NT2/D1 (cell line): ENCODE results near the gene PSRC1.

Source experiments
- DNase-seq: peaks from one replicate; pipeline ENCODE4 v3.0.0-alpha.2; 2011; ENCODE audit warnings: low read depth, low spot score
- H3K27me3 ChIP-seq: 2 replicates; pipeline ENCODE4 v1.6.0; 2011; ENCODE audit warnings: mild to moderate bottlenecking; ENCODE audit not compliant: insufficient read length, insufficient read depth
- H3K36me3 ChIP-seq: 2 replicates; pipeline ENCODE4 v1.6.1; 2011; ENCODE audit warnings: mild to moderate bottlenecking, low read length, mixed read lengths; ENCODE audit not compliant: insufficient read depth, insufficient read length
- H3K4me1 ChIP-seq: 2 replicates; pipeline ENCODE4 v1.5.1; 2011; ENCODE audit not compliant: insufficient read depth, insufficient read length
- H3K4me3 ChIP-seq: 2 replicates; pipeline ENCODE4 v1.5.1; 2011; ENCODE audit warnings: low read depth; ENCODE audit not compliant: insufficient read length
- H3K9ac ChIP-seq: 2 replicates; pipeline ENCODE4 v1.6.0; 2011; ENCODE audit warnings: low read depth; ENCODE audit not compliant: insufficient read length
- H3K9me3 ChIP-seq: 2 replicates; pipeline ENCODE4 v1.5.1; 2011; ENCODE audit warnings: mild to moderate bottlenecking, low read length; ENCODE audit not compliant: insufficient read depth
- SUZ12 ChIP-seq: IDR thresholded peaks from 2 replicates; pipeline ENCODE4 v1.6.1; 2011; ENCODE audit not compliant: insufficient read length, insufficient read depth; ENCODE audit errors: extremely low read depth
- YY1 ChIP-seq: IDR thresholded peaks from 2 replicates; pipeline ENCODE4 v1.6.1; 2011; ENCODE audit not compliant: insufficient read length, insufficient read depth
- ZNF274 ChIP-seq: IDR thresholded peaks from 2 replicates; pipeline ENCODE4 v1.6.1; 2011; ENCODE audit warnings: mild to moderate bottlenecking, low read depth, low read length

PSRC1 gene

GRCh38 chr1:109282952-109283747 lies at the start of gene PSRC1:
Gene PSRC1 (minus strand): TSS chr1:109283145.
- peak; percentile 96 for DNase-seq
- Histone ChIP-seq H3K27me3 (no peaks in the 10 kb centered on the region), H3K4me3 (peak within 1 kb of the TSS; percentile 83), H3K4me1 (peaks cover 9% of the 10 kb centered on the region), H3K9ac (peak within 1 kb of the TSS; percentile 69), H3K36me3 (peaks cover 34% of the 10 kb centered on the region), H3K9me3 (no peaks in the 10 kb centered on the region)
- TF ChIP-seq ZNF274, result no peak
- no peak for TF ChIP-seq YY1
- no peak for TF ChIP-seq SUZ12

DNA sequence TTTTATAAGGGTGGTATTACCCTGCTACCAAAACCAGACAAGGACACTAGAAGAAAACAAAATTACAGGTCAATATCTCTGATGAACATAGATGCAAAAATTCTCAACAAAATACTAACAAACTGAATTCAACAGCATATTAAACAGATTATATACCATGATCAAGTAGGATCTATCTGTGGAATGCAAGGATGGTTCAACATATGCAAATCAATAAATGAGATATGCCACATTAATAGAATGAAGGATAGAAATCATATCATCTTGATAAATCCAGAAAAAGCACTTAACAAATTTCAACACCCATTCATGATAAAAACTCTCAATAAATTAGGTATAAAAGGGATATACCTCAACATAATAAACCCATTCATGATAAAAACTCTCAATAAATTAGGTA lies 48.2 kb upstream of the PSRC1 start:
- Histone ChIP-seq H3K27me3 (no peaks in the 10 kb centered on the region), H3K36me3 (peaks cover 32% of the 10 kb centered on the region), H3K4me1 (no peaks in the 10 kb centered on the region), H3K4me3 (no peak overlapping the region), H3K9ac (no peak overlapping the region), H3K9me3 (peaks cover 19% of the 10 kb centered on the region)
- no peak for TF ChIP-seq SUZ12
- TF ChIP-seq YY1, result no peak
- no peak for TF ChIP-seq ZNF274
- DNase-seq, result no peak

- TF ChIP-seq ZNF274, result no peak
- TF ChIP-seq SUZ12, result no peak
- no peak for TF ChIP-seq YY1
- no peak overlapping the region for H3K9ac ChIP-seq
- H3K9me3 ChIP-seq, result peaks cover 16% of the 10 kb centered on the region
- no peak overlapping the region for H3K4me3 ChIP-seq
- H3K27me3 ChIP-seq, result no peaks in the 10 kb centered on the region
- H3K36me3 ChIP-seq, result peaks cover 41% of the 10 kb centered on the region
- no peak for DNase-seq
- H3K4me1 ChIP-seq, result no peaks in the 10 kb centered on the region
These were observed 44.3 kb upstream of the PSRC1 start for GRCh38 chr1:109327285-109327684.

DNA sequence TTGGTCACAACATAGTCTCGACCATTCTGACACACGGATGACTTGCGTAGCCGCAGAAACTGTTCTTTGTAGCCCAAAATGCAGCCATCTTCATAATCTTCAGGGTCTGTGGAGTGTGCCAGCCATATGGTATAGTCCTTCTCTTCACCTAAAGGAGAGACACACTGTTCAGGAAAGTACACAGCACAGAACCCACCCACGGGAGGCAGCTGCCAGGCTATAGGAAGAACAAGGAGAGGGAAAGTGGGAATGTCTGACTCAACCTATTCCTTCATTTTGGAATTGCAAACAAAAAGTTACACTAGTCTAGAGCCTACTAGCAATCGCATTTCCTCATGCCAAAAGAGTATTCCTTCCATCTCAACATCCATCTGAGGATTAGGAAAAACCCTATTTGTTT lies 40.0 kb upstream of the PSRC1 start:
- Histone ChIP-seq H3K27me3 (no peaks in the 10 kb centered on the region), H3K4me3 (no peak overlapping the region), H3K4me1 (peaks cover 5% of the 10 kb centered on the region), H3K36me3 (peaks cover 57% of the 10 kb centered on the region), H3K9ac (no peak overlapping the region), H3K9me3 (no peaks in the 10 kb centered on the region)
- TF ChIP-seq ZNF274, result no peak
- no peak for TF ChIP-seq YY1
- no peak for TF ChIP-seq SUZ12
- no peak for DNase-seq

- peaks cover 8% of the 10 kb centered on the region for H3K4me1 ChIP-seq
- peaks cover 69% of the 10 kb centered on the region for H3K36me3 ChIP-seq
- no peaks in the 10 kb centered on the region for H3K9me3 ChIP-seq
- H3K4me3 ChIP-seq, result no peak overlapping the region
- DNase-seq, result peak; percentile 68
- TF ChIP-seq ZNF274 (no peak), YY1 (no peak)
- H3K9ac ChIP-seq, result no peak overlapping the region
- H3K27me3 ChIP-seq, result no peaks in the 10 kb centered on the region
These were observed 36.2 kb upstream of the PSRC1 start for GRCh38 chr1:109319114-109319513.

GRCh38 chr1:109316506-109316905 lies 33.6 kb upstream of the PSRC1 start:
- no peak for TF ChIP-seq ZNF274
- TF ChIP-seq YY1, result no peak
- TF ChIP-seq SUZ12, result no peak
- Histone ChIP-seq H3K9me3 (no peaks in the 10 kb centered on the region), H3K4me1 (peaks cover 8% of the 10 kb centered on the region), H3K36me3 (peaks cover 63% of the 10 kb centered on the region), H3K4me3 (no peak overlapping the region), H3K9ac (no peak overlapping the region), H3K27me3 (no peaks in the 10 kb centered on the region)
- DNase-seq, result no peak

- no peaks in the 10 kb centered on the region for H3K9me3 ChIP-seq
- H3K36me3 ChIP-seq, result peaks cover 59% of the 10 kb centered on the region
- H3K9ac ChIP-seq, result no peak overlapping the region
- H3K4me3 ChIP-seq, result no peak overlapping the region
- no peaks in the 10 kb centered on the region for H3K27me3 ChIP-seq
- no peak for DNase-seq
- no peak for TF ChIP-seq YY1
- TF ChIP-seq SUZ12, result no peak
- no peak for TF ChIP-seq ZNF274
- H3K4me1 ChIP-seq, result peaks cover 8% of the 10 kb centered on the region
These were observed 32.3 kb upstream of the PSRC1 start for GRCh38 chr1:109315288-109315687.
